Prostate gland (tissue), 2 donors: ENCODE measurements around the gene DOK6. TPM values are rescaled to one million over a fixed set of nuclear protein-coding genes. Genes with fewer than 3 reads are reported as not detected.

ENCODE experiments used
- DNase-seq: peaks from one replicate; pipeline ENCODE4 v3.0.0-alpha.2; 2019; ENCODE audit warnings: low spot score
- H3K27ac ChIP-seq, 2 donors: fragments of 200-600 bp; sonication (generic); 2 replicates each; pipeline ENCODE4 v1.5.1; 2017 to 2019
- H3K27me3 ChIP-seq: fragments of 200-600 bp; sonication (generic); replicated peaks from 2 replicates; pipeline ENCODE4 v1.5.1; 2019; ENCODE audit not compliant: insufficient read depth
- H3K36me3 ChIP-seq, 2 donors: fragments of 200-600 bp; sonication (generic); 1 replicate in 1 of 2; 2 replicates in 1 of 2; pipeline versions ENCODE4 v1.5.1 to v1.8.1; 2017 to 2019
- H3K4me1 ChIP-seq: fragments of 200-600 bp; sonication (generic); replicated peaks from 2 replicates; pipeline ENCODE4 v1.5.1; 2019
- H3K4me3 ChIP-seq, 2 donors: fragments of 200-600 bp; sonication (generic); 2 replicates each; pipeline ENCODE4 v1.5.1; 2017 to 2019
- H3K9me3 ChIP-seq: fragments of 200-600 bp; sonication (generic); 2 replicates; pipeline ENCODE4 v1.5.1; 2017
- CTCF ChIP-seq, 4 experiments: fragments of 200-600 bp in 2 of 4; fragments of 450-650 bp in 2 of 4; sonication (generic) in 2 of 4; IDR thresholded peaks; 1 replicate in 3 of 4; 2 replicates in 1 of 4; pipeline ENCODE4 v1.5.1; 2016 to 2019; ENCODE audit warnings: antibody characterized with exemption in 4 of 4, mild to moderate bottlenecking in 2 of 4, moderate library complexity in 2 of 4
- POLR2A ChIP-seq: fragments of 450-650 bp; IDR thresholded peaks from one replicate; pipeline ENCODE4 v1.6.1; 2016; ENCODE audit warnings: antibody characterized with exemption, mild to moderate bottlenecking
- POLR2AphosphoS5 ChIP-seq: sonication (generic); formaldehyde crosslinking; IDR thresholded peaks from one replicate; pipeline ENCODE4 v1.6.1; 2017; ENCODE audit warnings: antibody characterized with exemption
- WGBS: methylation state at CpG from one replicate; pipeline ENCODE4 v1.1.5; 2018; 5-methylcytosine and 5-hydroxymethylcytosine counted together
- intact Hi-C: fragments of 100-400 bp; cut with DNase I; formaldehyde crosslinking; loops from one replicate; pipeline ENCODE4 v1.14.2; 2022
- total RNA-seq, 2 donors: library from RNA; depleted of rRNA; stranded (reverse); fragments of >200 nt; gene quantifications; one replicate each; pipeline ENCODE4 v1.1.0, GENCODE V29; 2016

DOK6 gene
- total RNA-seq, 2 donors from 2014 or later, result 0.73 to 1.0 TPM

- H3K9me3 ChIP-seq, result no peaks in the 10 kb centered on the region
- H3K27ac ChIP-seq, result no peak overlapping the region
- H3K36me3 ChIP-seq, result no peaks in the 10 kb centered on the region
- intact Hi-C loops, result no loop called here
- H3K4me1 ChIP-seq, result no peaks in the 10 kb centered on the region
- no peak overlapping the region for H3K4me3 ChIP-seq
- no peak for DNase-seq
- TF ChIP-seq CTCF (IDR thresholded peaks at IDR 0.05), result no peak
- TF ChIP-seq POLR2A, result no peak
- TF ChIP-seq POLR2AphosphoS5, result no peak
- 96% methylated on average over 3 of the region's 3 CpGs for WGBS
- H3K27me3 ChIP-seq, result no peaks in the 10 kb centered on the region
Observed at GRCh38 chr18:69838620-69839411, 438.1 kb downstream of the DOK6 start.

GRCh38 chr18:69839497-69839896, 438.8 kb downstream of the DOK6 start:
- TF ChIP-seq POLR2AphosphoS5, result no peak
- no peak for TF ChIP-seq CTCF (IDR thresholded peaks at IDR 0.05)
- no peak for TF ChIP-seq POLR2A
- intact Hi-C loops, result no loop called here
- no peak for DNase-seq
- H3K27me3 ChIP-seq, result no peaks in the 10 kb centered on the region
- H3K36me3 ChIP-seq, result no peaks in the 10 kb centered on the region
- H3K9me3 ChIP-seq, result no peaks in the 10 kb centered on the region
- H3K4me3 ChIP-seq, result no peak overlapping the region
- WGBS, result 94% methylated on average over 11 of the region's 11 CpGs
- no peaks in the 10 kb centered on the region for H3K4me1 ChIP-seq
- H3K27ac ChIP-seq, result no peak overlapping the region

- WGBS, result 94% methylated on average over 11 of the region's 11 CpGs
- no peak overlapping the region for H3K4me3 ChIP-seq
- no peak for DNase-seq
- TF ChIP-seq POLR2AphosphoS5 (no peak), CTCF (IDR thresholded peaks at IDR 0.05) (no peak), POLR2A (no peak)
- H3K36me3 ChIP-seq, result no peaks in the 10 kb centered on the region
- no peak overlapping the region for H3K27ac ChIP-seq
- intact Hi-C loops, result loop anchor here (10.0 kb wide), 1 partner anchor 115 kb away; no protein-coding TSS in a partner anchor
- no peaks in the 10 kb centered on the region for H3K27me3 ChIP-seq
- no peaks in the 10 kb centered on the region for H3K9me3 ChIP-seq
- no peaks in the 10 kb centered on the region for H3K4me1 ChIP-seq
Observed at GRCh38 chr18:69840001-69840400, 439.3 kb downstream of the DOK6 start.

- H3K4me1 ChIP-seq, result no peaks in the 10 kb centered on the region
- 96% methylated on average over 7 of the region's 7 CpGs for WGBS
- no peaks in the 10 kb centered on the region for H3K27me3 ChIP-seq
- no peak overlapping the region for H3K27ac ChIP-seq
- intact Hi-C loops, result loop anchor here (10.0 kb wide), 1 partner anchor 114 kb away; no protein-coding TSS in a partner anchor
- no peak for TF ChIP-seq POLR2A
- no peak for TF ChIP-seq POLR2AphosphoS5
- TF ChIP-seq CTCF (IDR thresholded peaks at IDR 0.05), result no peak
- H3K36me3 ChIP-seq, result no peaks in the 10 kb centered on the region
- DNase-seq, result no peak
- no peaks in the 10 kb centered on the region for H3K9me3 ChIP-seq
- no peak overlapping the region for H3K4me3 ChIP-seq
Observed at GRCh38 chr18:69840445-69840844, 439.8 kb downstream of the DOK6 start.

- TF ChIP-seq POLR2AphosphoS5 (no peak), CTCF (IDR thresholded peaks at IDR 0.05) (no peak), POLR2A (no peak)
- WGBS, result 95% methylated on average over 9 of the region's 9 CpGs
- no peaks in the 10 kb centered on the region for H3K9me3 ChIP-seq
- H3K27me3 ChIP-seq, result no peaks in the 10 kb centered on the region
- no peaks in the 10 kb centered on the region for H3K4me1 ChIP-seq
- intact Hi-C loops, result loop anchor here (10.0 kb wide), 1 partner anchor 114 kb away; no protein-coding TSS in a partner anchor
- H3K36me3 ChIP-seq, result no peaks in the 10 kb centered on the region
- no peak overlapping the region for H3K4me3 ChIP-seq
- no peak for DNase-seq
- no peak overlapping the region for H3K27ac ChIP-seq
Observed at GRCh38 chr18:69841117-69841516, 440.4 kb downstream of the DOK6 start.
